SK-N-SH treated with all-trans-retinoic acid at 6 μM for 48 hours (cell line): Measurements from ENCODE around the gene BRIX1.

Source experiments
- ATAC-seq: fragments of 200-7000 bp; cut with Tn5 transposase; 3 replicates; pipeline ENCODE4 v1.9.1; 2020; ENCODE audit warnings: mild to moderate bottlenecking, moderate library complexity
- BACH2 ChIP-seq: fragments of 250-450 bp; sonication (Bioruptor Pico); IDR thresholded peaks from 2 replicates; pipeline ENCODE4 v1.9.0; 2021; ENCODE audit warnings: mild to moderate bottlenecking, borderline replicate concordance
- CSDC2 ChIP-seq: fragments of 250-450 bp; sonication (Bioruptor Pico); IDR thresholded peaks from 2 replicates; pipeline ENCODE4 v1.5.0; 2020; ENCODE audit warnings: mild to moderate bottlenecking, moderate library complexity
- ESRRG ChIP-seq: fragments of 250-450 bp; sonication (Bioruptor Pico); IDR thresholded peaks from 2 replicates; pipeline ENCODE4 v1.6.1; 2021; ENCODE audit warnings: mild to moderate bottlenecking
- GLIS3 ChIP-seq: fragments of 250-450 bp; sonication (Bioruptor Pico); IDR thresholded peaks from 2 replicates; pipeline ENCODE4 v1.5.0; 2020; ENCODE audit warnings: mild to moderate bottlenecking, moderate library complexity
- ISL1 ChIP-seq: fragments of 250-450 bp; sonication (Bioruptor Pico); IDR thresholded peaks from 2 replicates; pipeline ENCODE4 v2.1.2; 2022; ENCODE audit warnings: mild to moderate bottlenecking, moderate library complexity
- OSR1 ChIP-seq: fragments of 250-450 bp; sonication (Bioruptor Pico); IDR thresholded peaks from 2 replicates; pipeline ENCODE4 v1.8.0; 2022; ENCODE audit warnings: moderate library complexity, mild to moderate bottlenecking, inconsistent platforms
- PPARA ChIP-seq: fragments of 250-450 bp; sonication (Bioruptor Pico); IDR thresholded peaks from 2 replicates; pipeline ENCODE4 v1.5.0; 2020; ENCODE audit warnings: mild to moderate bottlenecking, borderline replicate concordance
- RARB ChIP-seq: fragments of 250-450 bp; sonication (Bioruptor Pico); IDR thresholded peaks from 2 replicates; pipeline ENCODE4 v1.8.0; 2021; ENCODE audit warnings: mild to moderate bottlenecking, moderate library complexity
- SNAI2 ChIP-seq: fragments of 250-450 bp; sonication (Bioruptor Pico); IDR thresholded peaks from 2 replicates; pipeline ENCODE4 v1.5.0; 2020; ENCODE audit warnings: mild to moderate bottlenecking, moderate library complexity
- TCF4 ChIP-seq: fragments of 250-450 bp; sonication (Bioruptor Pico); IDR thresholded peaks from 2 replicates; pipeline ENCODE4 v1.8.0; 2021; ENCODE audit warnings: mild to moderate bottlenecking, moderate library complexity, borderline replicate concordance
- TOX ChIP-seq: fragments of 250-450 bp; sonication (Bioruptor Pico); IDR thresholded peaks from 2 replicates; pipeline ENCODE4 v1.8.0; 2021; ENCODE audit warnings: mild to moderate bottlenecking, moderate library complexity, borderline replicate concordance
- ZFP3 ChIP-seq: fragments of 250-450 bp; sonication (Bioruptor Pico); IDR thresholded peaks from 2 replicates; pipeline ENCODE4 v1.5.0; 2020; ENCODE audit warnings: mild to moderate bottlenecking, moderate library complexity
- ZFP30 ChIP-seq: fragments of 450-650 bp; formaldehyde crosslinking; IDR thresholded peaks from 2 replicates; pipeline ENCODE4 v1.5.0; 2022; ENCODE audit warnings: mild to moderate bottlenecking, moderate library complexity
- ZNF565 ChIP-seq: fragments of 450-650 bp; formaldehyde crosslinking; conservative IDR thresholded peaks from 2 replicates; pipeline ENCODE4 v1.5.0; 2020; ENCODE audit warnings: low read depth, mild to moderate bottlenecking, moderate library complexity
- ZNF70 ChIP-seq: fragments of 450-650 bp; formaldehyde crosslinking; IDR thresholded peaks from 2 replicates; pipeline ENCODE4 v1.5.0; 2020; ENCODE audit warnings: mild to moderate bottlenecking, moderate library complexity
- ZNF8 ChIP-seq: fragments of 450-650 bp; formaldehyde crosslinking; IDR thresholded peaks from 2 replicates; pipeline ENCODE4 v1.5.0; 2020; ENCODE audit warnings: mild to moderate bottlenecking, moderate library complexity
- TF ChIP-seq, protein P1 (sequence below): fragments of 250-450 bp; sonication (Bioruptor Pico); IDR thresholded peaks from 2 replicates; pipeline ENCODE4 v1.5.1; 2021; ENCODE audit warnings: mild to moderate bottlenecking, moderate library complexity
- TF ChIP-seq, protein P2 (sequence below): fragments of 250-450 bp; sonication (Bioruptor Pico); IDR thresholded peaks from 2 replicates; pipeline ENCODE4 v1.5.1; 2020; ENCODE audit warnings: low read depth, mild to moderate bottlenecking, moderate library complexity
- TF ChIP-seq, protein P3 (sequence below): fragments of 250-450 bp; sonication (Bioruptor Pico); IDR thresholded peaks from 2 replicates; pipeline ENCODE4 v1.5.0; 2020; ENCODE audit warnings: mild to moderate bottlenecking, moderate library complexity
- TF ChIP-seq, protein P4 (sequence below): fragments of 250-450 bp; sonication (Bioruptor Pico); IDR thresholded peaks from 2 replicates; pipeline ENCODE4 v1.8.0; 2021; ENCODE audit warnings: low read depth, mild to moderate bottlenecking, moderate library complexity, borderline replicate concordance
- TF ChIP-seq, protein P5 (sequence below): fragments of 250-450 bp; sonication (Bioruptor Pico); IDR thresholded peaks from 2 replicates; pipeline ENCODE4 v1.8.0; 2020; ENCODE audit warnings: mild to moderate bottlenecking, moderate library complexity, borderline replicate concordance

Gene BRIX1

DNA sequence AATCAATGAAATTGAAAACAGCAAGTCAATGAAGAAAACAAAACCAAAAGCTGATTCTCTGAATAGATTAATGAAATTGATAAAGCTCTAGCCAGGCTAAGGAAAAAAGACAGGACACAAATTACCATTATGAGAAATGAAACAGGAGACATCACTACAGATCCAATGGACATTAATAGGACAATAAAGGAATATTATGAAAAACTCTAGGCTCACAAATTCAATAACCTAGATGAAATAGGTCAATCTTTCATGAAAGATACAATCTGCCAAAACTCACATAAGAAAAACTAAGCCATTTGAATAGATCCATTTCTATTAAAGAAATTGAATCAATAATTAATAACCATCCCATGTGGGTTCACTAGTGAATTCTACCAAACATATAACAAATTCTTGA, 39.2 kb upstream of the BRIX1 start:
- no peak for ATAC-seq
- TF ChIP-seq, protein P1, sequence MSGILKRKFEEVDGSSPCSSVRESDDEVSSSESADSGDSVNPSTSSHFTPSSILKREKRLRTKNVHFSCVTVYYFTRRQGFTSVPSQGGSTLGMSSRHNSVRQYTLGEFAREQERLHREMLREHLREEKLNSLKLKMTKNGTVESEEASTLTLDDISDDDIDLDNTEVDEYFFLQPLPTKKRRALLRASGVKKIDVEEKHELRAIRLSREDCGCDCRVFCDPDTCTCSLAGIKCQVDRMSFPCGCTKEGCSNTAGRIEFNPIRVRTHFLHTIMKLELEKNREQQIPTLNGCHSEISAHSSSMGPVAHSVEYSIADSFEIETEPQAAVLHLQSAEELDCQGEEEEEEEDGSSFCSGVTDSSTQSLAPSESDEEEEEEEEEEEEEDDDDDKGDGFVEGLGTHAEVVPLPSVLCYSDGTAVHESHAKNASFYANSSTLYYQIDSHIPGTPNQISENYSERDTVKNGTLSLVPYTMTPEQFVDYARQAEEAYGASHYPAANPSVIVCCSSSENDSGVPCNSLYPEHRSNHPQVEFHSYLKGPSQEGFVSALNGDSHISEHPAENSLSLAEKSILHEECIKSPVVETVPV (CRISPR knock-in tag), result no peak
- TF ChIP-seq CSDC2 (CRISPR knock-in tag) (no peak), ZFP3 (no peak), BACH2 (no peak)
- TF ChIP-seq, protein P2, sequence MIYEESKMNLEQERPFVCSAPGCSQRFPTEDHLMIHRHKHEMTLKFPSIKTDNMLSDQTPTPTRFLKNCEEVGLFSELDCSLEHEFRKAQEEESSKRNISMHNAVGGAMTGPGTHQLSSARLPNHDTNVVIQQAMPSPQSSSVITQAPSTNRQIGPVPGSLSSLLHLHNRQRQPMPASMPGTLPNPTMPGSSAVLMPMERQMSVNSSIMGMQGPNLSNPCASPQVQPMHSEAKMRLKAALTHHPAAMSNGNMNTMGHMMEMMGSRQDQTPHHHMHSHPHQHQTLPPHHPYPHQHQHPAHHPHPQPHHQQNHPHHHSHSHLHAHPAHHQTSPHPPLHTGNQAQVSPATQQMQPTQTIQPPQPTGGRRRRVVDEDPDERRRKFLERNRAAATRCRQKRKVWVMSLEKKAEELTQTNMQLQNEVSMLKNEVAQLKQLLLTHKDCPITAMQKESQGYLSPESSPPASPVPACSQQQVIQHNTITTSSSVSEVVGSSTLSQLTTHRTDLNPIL, result no peak
- TF ChIP-seq, protein P3, sequence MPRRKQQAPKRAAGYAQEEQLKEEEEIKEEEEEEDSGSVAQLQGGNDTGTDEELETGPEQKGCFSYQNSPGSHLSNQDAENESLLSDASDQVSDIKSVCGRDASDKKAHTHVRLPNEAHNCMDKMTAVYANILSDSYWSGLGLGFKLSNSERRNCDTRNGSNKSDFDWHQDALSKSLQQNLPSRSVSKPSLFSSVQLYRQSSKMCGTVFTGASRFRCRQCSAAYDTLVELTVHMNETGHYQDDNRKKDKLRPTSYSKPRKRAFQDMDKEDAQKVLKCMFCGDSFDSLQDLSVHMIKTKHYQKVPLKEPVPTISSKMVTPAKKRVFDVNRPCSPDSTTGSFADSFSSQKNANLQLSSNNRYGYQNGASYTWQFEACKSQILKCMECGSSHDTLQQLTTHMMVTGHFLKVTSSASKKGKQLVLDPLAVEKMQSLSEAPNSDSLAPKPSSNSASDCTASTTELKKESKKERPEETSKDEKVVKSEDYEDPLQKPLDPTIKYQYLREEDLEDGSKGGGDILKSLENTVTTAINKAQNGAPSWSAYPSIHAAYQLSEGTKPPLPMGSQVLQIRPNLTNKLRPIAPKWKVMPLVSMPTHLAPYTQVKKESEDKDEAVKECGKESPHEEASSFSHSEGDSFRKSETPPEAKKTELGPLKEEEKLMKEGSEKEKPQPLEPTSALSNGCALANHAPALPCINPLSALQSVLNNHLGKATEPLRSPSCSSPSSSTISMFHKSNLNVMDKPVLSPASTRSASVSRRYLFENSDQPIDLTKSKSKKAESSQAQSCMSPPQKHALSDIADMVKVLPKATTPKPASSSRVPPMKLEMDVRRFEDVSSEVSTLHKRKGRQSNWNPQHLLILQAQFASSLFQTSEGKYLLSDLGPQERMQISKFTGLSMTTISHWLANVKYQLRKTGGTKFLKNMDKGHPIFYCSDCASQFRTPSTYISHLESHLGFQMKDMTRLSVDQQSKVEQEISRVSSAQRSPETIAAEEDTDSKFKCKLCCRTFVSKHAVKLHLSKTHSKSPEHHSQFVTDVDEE (CRISPR knock-in tag), result no peak

DNA sequence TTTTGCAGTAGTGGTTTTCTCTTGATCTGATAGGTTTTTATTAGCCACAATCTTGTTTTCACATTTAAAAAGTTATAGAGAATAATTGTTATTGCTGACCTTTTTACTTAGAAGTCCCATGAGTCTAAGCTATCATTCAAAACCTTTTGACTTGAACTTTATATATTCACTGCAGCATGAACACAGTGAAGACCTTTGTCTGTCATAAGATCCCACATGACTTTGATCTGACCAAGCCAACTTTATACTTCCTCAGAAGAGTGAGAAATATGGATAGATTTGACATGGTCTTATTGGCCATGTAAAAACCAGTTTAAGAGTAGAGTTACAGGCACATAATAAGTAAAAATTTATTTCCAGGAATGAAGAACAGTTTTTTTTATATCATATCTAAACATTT, 34.3 kb upstream of the BRIX1 start:
- no peak for TF ChIP-seq ZNF565 (CRISPR knock-in tag)
- TF ChIP-seq ZFP30 (CRISPR knock-in tag), result no peak
- no peak for TF ChIP-seq GLIS3 (CRISPR knock-in tag)
- no peak for TF ChIP-seq TOX (CRISPR knock-in tag)
- TF ChIP-seq, protein P3 (CRISPR knock-in tag), result no peak
- no peak for TF ChIP-seq ISL1 (CRISPR knock-in tag)
- TF ChIP-seq RARB (CRISPR knock-in tag), result no peak
- TF ChIP-seq ZNF70 (CRISPR knock-in tag), result no peak
- no peak for TF ChIP-seq OSR1 (CRISPR knock-in tag)
- no peak for TF ChIP-seq BACH2
- TF ChIP-seq, protein P4, sequence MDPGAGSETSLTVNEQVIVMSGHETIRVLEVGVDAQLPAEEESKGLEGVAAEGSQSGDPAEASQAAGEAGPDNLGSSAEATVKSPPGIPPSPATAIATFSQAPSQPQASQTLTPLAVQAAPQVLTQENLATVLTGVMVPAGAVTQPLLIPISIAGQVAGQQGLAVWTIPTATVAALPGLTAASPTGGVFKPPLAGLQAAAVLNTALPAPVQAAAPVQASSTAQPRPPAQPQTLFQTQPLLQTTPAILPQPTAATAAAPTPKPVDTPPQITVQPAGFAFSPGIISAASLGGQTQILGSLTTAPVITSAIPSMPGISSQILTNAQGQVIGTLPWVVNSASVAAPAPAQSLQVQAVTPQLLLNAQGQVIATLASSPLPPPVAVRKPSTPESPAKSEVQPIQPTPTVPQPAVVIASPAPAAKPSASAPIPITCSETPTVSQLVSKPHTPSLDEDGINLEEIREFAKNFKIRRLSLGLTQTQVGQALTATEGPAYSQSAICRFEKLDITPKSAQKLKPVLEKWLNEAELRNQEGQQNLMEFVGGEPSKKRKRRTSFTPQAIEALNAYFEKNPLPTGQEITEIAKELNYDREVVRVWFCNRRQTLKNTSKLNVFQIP (CRISPR knock-in tag), result no peak
- ATAC-seq, result no peak

DNA sequence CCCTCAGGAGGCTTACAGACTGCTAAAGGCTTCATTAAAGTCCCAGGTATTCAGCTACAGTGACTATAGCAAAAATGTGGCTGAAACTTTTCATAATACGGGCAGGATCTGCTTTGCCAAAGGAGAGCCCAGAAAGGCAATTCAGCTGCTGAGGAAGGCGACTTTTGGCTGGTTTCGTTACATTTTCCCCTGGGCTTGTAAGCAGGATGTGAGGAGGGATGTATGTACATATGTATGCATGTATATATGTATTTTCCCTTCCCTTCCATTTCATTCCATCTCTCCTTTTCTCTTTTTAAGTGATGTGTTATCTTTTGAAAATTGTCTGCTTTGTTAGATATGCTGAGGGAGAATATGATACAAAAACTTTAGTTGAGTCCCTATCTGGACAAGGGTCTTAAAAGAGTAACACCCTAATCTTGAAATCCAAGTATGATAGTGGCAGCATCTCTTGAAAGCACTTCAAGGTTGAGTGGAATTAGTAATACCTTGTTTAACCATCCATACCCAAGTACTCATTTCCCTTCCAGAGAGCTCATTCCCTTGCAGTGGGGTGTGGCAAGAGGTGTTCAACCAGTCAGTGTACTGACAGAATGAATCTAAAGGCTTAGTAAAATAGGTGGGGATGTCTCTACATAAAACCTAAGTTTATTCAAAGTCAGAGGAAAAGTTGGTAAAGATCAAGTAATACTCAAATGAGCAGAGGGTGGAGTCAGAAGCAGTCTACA, 29.0 kb upstream of the BRIX1 start:
- no peak for ATAC-seq
- TF ChIP-seq ISL1 (CRISPR knock-in tag) (no peak), ZNF565 (CRISPR knock-in tag) (no peak), BACH2 (no peak), ESRRG (CRISPR knock-in tag) (no peak), CSDC2 (CRISPR knock-in tag) (no peak), SNAI2 (CRISPR knock-in tag) (no peak), GLIS3 (CRISPR knock-in tag) (no peak), RARB (CRISPR knock-in tag) (no peak), PPARA (no peak), ZNF8 (CRISPR knock-in tag) (no peak), TCF4 (CRISPR knock-in tag) (no peak)
- TF ChIP-seq, protein P5, sequence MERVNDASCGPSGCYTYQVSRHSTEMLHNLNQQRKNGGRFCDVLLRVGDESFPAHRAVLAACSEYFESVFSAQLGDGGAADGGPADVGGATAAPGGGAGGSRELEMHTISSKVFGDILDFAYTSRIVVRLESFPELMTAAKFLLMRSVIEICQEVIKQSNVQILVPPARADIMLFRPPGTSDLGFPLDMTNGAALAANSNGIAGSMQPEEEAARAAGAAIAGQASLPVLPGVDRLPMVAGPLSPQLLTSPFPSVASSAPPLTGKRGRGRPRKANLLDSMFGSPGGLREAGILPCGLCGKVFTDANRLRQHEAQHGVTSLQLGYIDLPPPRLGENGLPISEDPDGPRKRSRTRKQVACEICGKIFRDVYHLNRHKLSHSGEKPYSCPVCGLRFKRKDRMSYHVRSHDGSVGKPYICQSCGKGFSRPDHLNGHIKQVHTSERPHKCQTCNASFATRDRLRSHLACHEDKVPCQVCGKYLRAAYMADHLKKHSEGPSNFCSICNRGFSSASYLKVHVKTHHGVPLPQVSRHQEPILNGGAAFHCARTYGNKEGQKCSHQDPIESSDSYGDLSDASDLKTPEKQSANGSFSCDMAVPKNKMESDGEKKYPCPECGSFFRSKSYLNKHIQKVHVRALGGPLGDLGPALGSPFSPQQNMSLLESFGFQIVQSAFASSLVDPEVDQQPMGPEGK (CRISPR knock-in tag), result no peak
- TF ChIP-seq, protein P3 (CRISPR knock-in tag), result no peak
